Neural progenitor cell (in vitro differentiated cells): ENCODE data around the gene IFT122. TPM values are rescaled to one million over a fixed set of nuclear protein-coding genes. Genes with fewer than 3 reads are reported as not detected.
A peak's percentile ranks its signal among the peaks of the same experiment; 100 is the strongest.

Experiments used
- DNase-seq: peaks from one replicate; pipeline ENCODE4 v3.0.0-alpha.2; 2016; ENCODE audit warnings: low spot score
- H2AFZ ChIP-seq: fragments of 200-600 bp; sonication (generic); replicated peaks from 2 replicates; pipeline ENCODE4 v1.6.1; 2016; ENCODE audit warnings: antibody characterized with exemption
- H3F3A ChIP-seq: fragments of 200-600 bp; sonication (generic); 2 replicates; pipeline ENCODE4 v1.6.1; 2016; ENCODE audit warnings: antibody characterized with exemption, low read depth
- H3K27ac ChIP-seq: fragments of 200-600 bp; sonication (generic); 2 replicates; pipeline ENCODE4 v1.5.1; 2016; ENCODE audit warnings: mild to moderate bottlenecking
- H3K27me3 ChIP-seq: fragments of 200-600 bp; sonication (generic); 2 replicates; pipeline ENCODE4 v1.6.1; 2016; ENCODE audit warnings: mild to moderate bottlenecking, moderate library complexity
- H3K36me3 ChIP-seq: fragments of 200-600 bp; sonication (generic); 2 replicates; pipeline ENCODE4 v1.5.1; 2016
- H3K4me1 ChIP-seq: fragments of 200-600 bp; sonication (generic); 2 replicates; pipeline ENCODE4 v1.6.1; 2016; ENCODE audit warnings: mixed run types
- H3K4me2 ChIP-seq: fragments of 200-600 bp; sonication (generic); 2 replicates; pipeline ENCODE4 v1.6.1; 2016
- H3K4me3 ChIP-seq: fragments of 200-600 bp; sonication (generic); 2 replicates; pipeline ENCODE4 v1.5.1; 2016
- H3K79me2 ChIP-seq: fragments of 200-600 bp; sonication (generic); 2 replicates; pipeline ENCODE4 v1.6.1; 2016; ENCODE audit warnings: low read depth
- H3K9ac ChIP-seq: fragments of 200-600 bp; sonication (generic); 2 replicates; pipeline ENCODE4 v1.6.1; 2016
- H3K9me3 ChIP-seq: fragments of 200-600 bp; sonication (generic); 2 replicates; pipeline ENCODE4 v1.5.1; 2016; ENCODE audit warnings: low read depth
- H4K20me1 ChIP-seq: fragments of 200-600 bp; sonication (generic); 2 replicates; pipeline ENCODE4 v1.6.1; 2016; ENCODE audit warnings: low read depth
- H3K27ac Mint-ChIP-seq: 3 replicates; pipeline ENCODE4 v1.8.0; 2021; ENCODE audit warnings: mixed read lengths
- H3K27me3 Mint-ChIP-seq: 2 replicates; pipeline ENCODE4 v1.8.0; 2022; ENCODE audit warnings: low read depth, mild to moderate bottlenecking, inconsistent platforms, moderate library complexity, mixed read lengths; ENCODE audit not compliant: insufficient read depth
- H3K36me3 Mint-ChIP-seq: 3 replicates; pipeline ENCODE4 v1.8.0; 2021; ENCODE audit warnings: mixed read lengths
- H3K4me1 Mint-ChIP-seq: 3 replicates; pipeline ENCODE4 v1.8.0; 2021; ENCODE audit warnings: mixed read lengths
- H3K4me3 Mint-ChIP-seq: 3 replicates; pipeline ENCODE4 v1.8.0; 2021; ENCODE audit warnings: mild to moderate bottlenecking, moderate library complexity, mixed read lengths
- H3K9me3 Mint-ChIP-seq: 3 replicates; pipeline ENCODE4 v1.8.0; 2020; ENCODE audit warnings: mixed read lengths
- EZH2 ChIP-seq: fragments of 200-600 bp; sonication (generic); IDR thresholded peaks from 2 replicates; pipeline ENCODE4 v1.6.1; 2017; ENCODE audit warnings: antibody characterized with exemption, mild to moderate bottlenecking, moderate library complexity
- EZH2phosphoT487 ChIP-seq: fragments of 200-600 bp; sonication (generic); IDR thresholded peaks from 2 replicates; pipeline ENCODE4 v1.6.1; 2017; ENCODE audit warnings: antibody characterized with exemption
- small RNA-seq: library from RNA; depleted of rRNA; stranded (forward); fragments of <200 nt; gene quantifications from one replicate; pipeline ENCODE3, GENCODE V24; 2015
- total RNA-seq: library from RNA; depleted of rRNA; stranded (reverse); fragments of >200 nt; gene quantifications from 2 replicates; pipeline ENCODE4 v1.2.3, GENCODE V29; 2015; ENCODE audit warnings: low replicate concordance
- TF ChIP-seq, protein P1 (sequence below): fragments of 200-600 bp; sonication (generic); IDR thresholded peaks from 2 replicates; pipeline ENCODE4 v1.5.1; 2017; ENCODE audit warnings: antibody characterized with exemption, mild to moderate bottlenecking

Gene IFT122
- total RNA-seq, 1 donor from 2014 or later: 48.0 TPM

DNA sequence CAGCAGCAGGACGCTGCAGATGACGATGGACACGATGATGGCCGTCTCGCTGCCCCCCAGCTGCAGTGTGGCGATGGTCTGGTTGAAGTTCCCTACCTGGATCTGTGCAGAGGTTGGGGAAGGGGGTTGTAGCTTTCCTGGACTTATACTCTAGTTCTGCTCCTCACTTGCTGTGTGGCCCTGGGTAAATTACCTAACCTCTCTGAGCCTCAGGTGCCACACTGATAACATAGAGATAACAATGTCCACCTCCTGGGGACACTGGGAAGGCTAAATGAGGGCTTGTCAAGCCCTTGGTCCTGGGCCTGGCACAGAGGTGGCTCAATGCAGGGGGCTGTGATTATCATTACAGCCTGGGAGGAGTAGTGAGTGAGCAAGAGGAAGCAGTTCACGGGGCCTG, 129.8 kb downstream of the IFT122 start:
- H3K27ac Mint-ChIP-seq: no peak overlapping the region
- no peaks in the 10 kb centered on the region for H3K27me3 ChIP-seq
- H3K9me3 ChIP-seq: no peaks in the 10 kb centered on the region
- no peak overlapping the region for H3K9ac ChIP-seq
- no peaks in the 10 kb centered on the region for H3K36me3 ChIP-seq
- no peak overlapping the region for H3K4me2 ChIP-seq
- TF ChIP-seq EZH2 (no peak), EZH2phosphoT487 (no peak)
- TF ChIP-seq, protein P1, sequence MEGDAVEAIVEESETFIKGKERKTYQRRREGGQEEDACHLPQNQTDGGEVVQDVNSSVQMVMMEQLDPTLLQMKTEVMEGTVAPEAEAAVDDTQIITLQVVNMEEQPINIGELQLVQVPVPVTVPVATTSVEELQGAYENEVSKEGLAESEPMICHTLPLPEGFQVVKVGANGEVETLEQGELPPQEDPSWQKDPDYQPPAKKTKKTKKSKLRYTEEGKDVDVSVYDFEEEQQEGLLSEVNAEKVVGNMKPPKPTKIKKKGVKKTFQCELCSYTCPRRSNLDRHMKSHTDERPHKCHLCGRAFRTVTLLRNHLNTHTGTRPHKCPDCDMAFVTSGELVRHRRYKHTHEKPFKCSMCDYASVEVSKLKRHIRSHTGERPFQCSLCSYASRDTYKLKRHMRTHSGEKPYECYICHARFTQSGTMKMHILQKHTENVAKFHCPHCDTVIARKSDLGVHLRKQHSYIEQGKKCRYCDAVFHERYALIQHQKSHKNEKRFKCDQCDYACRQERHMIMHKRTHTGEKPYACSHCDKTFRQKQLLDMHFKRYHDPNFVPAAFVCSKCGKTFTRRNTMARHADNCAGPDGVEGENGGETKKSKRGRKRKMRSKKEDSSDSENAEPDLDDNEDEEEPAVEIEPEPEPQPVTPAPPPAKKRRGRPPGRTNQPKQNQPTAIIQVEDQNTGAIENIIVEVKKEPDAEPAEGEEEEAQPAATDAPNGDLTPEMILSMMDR: no peak
- H3K79me2 ChIP-seq: no peaks in the 10 kb centered on the region
- H2AFZ ChIP-seq: no peak overlapping the region
- no peaks in the 10 kb centered on the region for H3F3A ChIP-seq
- H3K4me1 ChIP-seq: no peaks in the 10 kb centered on the region
- H3K4me3 Mint-ChIP-seq: no peak overlapping the region
- DNase-seq: no peak
- H3K36me3 Mint-ChIP-seq: no peaks in the 10 kb centered on the region
- H3K27ac ChIP-seq: no peak overlapping the region
- no peaks in the 10 kb centered on the region for H4K20me1 ChIP-seq
- no peaks in the 10 kb centered on the region for H3K4me1 Mint-ChIP-seq
- H3K9me3 Mint-ChIP-seq: no peaks in the 10 kb centered on the region
- H3K27me3 Mint-ChIP-seq: peaks cover 2% of the 10 kb centered on the region
- no peak overlapping the region for H3K4me3 ChIP-seq

Small RNA genes lying within 50 kb of the gene (small RNA-seq; reads per million reads assigned to genes)
- 38.5 reads per million, percentile 97 among the genes with 10 or more reads in this experiment for gene SNORA7B

Other genes starting within 250 kb of the IFT122 start
- 65.4 and 79.3 TPM in 2 replicates for gene COPG1, start 190.6 kb upstream of the IFT122 start, total RNA-seq
- 25.1 and 28.6 TPM in 2 replicates for gene HMCES, start 161.4 kb upstream of the IFT122 start, total RNA-seq
- gene EFCAB12, start 11.6 kb upstream of the IFT122 start, total RNA-seq: 0.13 and 0.22 TPM in 2 replicates
- 35.0 and 46.3 TPM in 2 replicates for gene MBD4, start 276 bp upstream of the IFT122 start, total RNA-seq
- not detected in 2 replicates for gene RHO, start 88.4 kb downstream of the IFT122 start, total RNA-seq
- not detected in 2 replicates for gene H1-8, start 103.0 kb downstream of the IFT122 start, total RNA-seq
- gene PLXND1, start 166.5 kb downstream of the IFT122 start, total RNA-seq: 9.0 and 12.9 TPM in 2 replicates